ENCODE data around the gene HOXD9. TPM values are rescaled to one million over a fixed set of nuclear protein-coding genes. Genes with fewer than 3 reads are reported as not detected.

HOXD9 gene
- total RNA-seq (ENCODE audit: low replicate concordance) = 0.19 and 1.5 TPM in 2 replicates
- long read RNA-seq = 0 reads

DNA sequence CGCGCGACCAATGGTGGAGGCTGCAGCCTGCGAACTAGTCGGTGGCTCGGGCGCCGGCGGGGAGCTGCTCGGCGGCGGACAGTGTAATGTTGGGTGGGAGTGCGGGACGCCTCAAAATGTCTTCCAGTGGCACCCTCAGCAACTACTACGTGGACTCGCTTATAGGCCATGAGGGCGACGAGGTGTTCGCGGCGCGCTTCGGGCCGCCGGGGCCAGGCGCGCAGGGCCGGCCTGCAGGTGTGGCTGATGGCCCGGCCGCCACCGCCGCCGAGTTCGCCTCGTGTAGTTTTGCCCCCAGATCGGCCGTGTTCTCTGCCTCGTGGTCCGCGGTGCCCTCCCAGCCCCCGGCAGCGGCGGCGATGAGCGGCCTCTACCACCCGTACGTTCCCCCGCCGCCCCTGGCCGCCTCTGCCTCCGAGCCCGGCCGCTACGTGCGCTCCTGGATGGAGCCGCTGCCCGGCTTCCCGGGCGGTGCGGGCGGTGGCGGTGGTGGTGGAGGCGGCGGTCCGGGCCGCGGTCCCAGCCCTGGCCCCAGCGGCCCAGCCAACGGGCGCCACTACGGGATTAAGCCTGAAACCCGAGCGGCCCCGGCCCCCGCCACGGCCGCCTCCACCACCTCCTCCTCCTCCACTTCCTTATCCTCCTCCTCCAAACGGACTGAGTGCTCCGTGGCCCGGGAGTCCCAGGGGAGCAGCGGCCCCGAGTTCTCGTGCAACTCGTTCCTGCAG is at the start of gene HOXD9:
HOXD9 (plus strand) TSS at position 37 of the 728 bp plus-strand sequence; CDS start at position 87, 50 bp downstream.
- DNase-seq (ENCODE audit: extremely low spot score, unreplicated experiment) = no peak
- peak within 1 kb of the TSS; percentile 87 for H3K4me3 Mint-ChIP-seq
- peaks cover 94% of the 10 kb centered on the region for H3K27me3 Mint-ChIP-seq
- H3K36me3 Mint-ChIP-seq = peaks cover 4% of the 10 kb centered on the region
- TF ChIP-seq, protein P1, sequence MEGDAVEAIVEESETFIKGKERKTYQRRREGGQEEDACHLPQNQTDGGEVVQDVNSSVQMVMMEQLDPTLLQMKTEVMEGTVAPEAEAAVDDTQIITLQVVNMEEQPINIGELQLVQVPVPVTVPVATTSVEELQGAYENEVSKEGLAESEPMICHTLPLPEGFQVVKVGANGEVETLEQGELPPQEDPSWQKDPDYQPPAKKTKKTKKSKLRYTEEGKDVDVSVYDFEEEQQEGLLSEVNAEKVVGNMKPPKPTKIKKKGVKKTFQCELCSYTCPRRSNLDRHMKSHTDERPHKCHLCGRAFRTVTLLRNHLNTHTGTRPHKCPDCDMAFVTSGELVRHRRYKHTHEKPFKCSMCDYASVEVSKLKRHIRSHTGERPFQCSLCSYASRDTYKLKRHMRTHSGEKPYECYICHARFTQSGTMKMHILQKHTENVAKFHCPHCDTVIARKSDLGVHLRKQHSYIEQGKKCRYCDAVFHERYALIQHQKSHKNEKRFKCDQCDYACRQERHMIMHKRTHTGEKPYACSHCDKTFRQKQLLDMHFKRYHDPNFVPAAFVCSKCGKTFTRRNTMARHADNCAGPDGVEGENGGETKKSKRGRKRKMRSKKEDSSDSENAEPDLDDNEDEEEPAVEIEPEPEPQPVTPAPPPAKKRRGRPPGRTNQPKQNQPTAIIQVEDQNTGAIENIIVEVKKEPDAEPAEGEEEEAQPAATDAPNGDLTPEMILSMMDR (conservative IDR thresholded peaks at IDR 0.05) = no peak
- peaks cover 7% of the 10 kb centered on the region for H3K4me1 Mint-ChIP-seq (ENCODE audit: unreplicated experiment)
- H3K9me3 Mint-ChIP-seq = no peaks in the 10 kb centered on the region
- no peak within 1 kb of the TSS for H3K27ac Mint-ChIP-seq

GRCh38 chr2:176072951-176073904 is 49.3 kb upstream of the HOXD9 start:
- TF ChIP-seq, protein P1 (conservative IDR thresholded peaks at IDR 0.05) = peak; percentile 20

DNA sequence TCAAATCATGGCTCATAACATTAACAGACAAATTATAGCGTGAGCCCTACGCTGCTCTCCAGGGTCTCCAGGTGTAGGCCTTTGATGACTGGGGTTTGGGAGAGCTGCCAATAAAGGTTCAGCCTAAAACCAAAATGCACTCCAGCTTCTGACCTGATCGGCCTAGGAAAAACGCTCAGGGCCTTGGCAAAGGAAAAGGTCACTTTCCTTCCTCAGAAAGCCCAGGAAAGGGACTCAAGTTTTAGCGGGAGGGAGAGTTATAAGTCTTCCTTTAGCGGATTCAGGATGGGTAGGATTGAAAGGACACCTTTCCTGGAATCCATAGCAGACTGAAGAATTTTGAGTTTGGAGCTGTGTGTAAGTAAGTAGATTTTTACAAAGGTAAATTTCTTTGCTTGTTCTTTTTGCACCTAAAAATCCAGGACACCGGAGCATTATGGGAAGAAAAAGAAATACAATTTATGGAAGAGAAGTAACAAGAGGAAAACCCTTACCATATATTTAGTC is 47.5 kb upstream of the HOXD9 start:
- DNase-seq (ENCODE audit: extremely low spot score, unreplicated experiment) = no peak
- Mint-ChIP-seq H3K4me1 (ENCODE audit: unreplicated experiment) (peaks cover 6% of the 10 kb centered on the region), H3K9me3 (no peaks in the 10 kb centered on the region), H3K4me3 (no peak overlapping the region), H3K27ac (no peak overlapping the region), H3K27me3 (peaks cover 97% of the 10 kb centered on the region), H3K36me3 (no peaks in the 10 kb centered on the region)
- TF ChIP-seq, protein P1 (conservative IDR thresholded peaks at IDR 0.05) = no peak

More at GRCh38 chr2:176072951-176073904, 49.3 kb upstream of the HOXD9 start:
- H3K9me3 Mint-ChIP-seq = no peaks in the 10 kb centered on the region
- H3K27ac Mint-ChIP-seq = no peak overlapping the region
- no peaks in the 10 kb centered on the region for H3K36me3 Mint-ChIP-seq
- H3K4me1 Mint-ChIP-seq (ENCODE audit: unreplicated experiment) = no peaks in the 10 kb centered on the region
- peak; percentile 66 for DNase-seq (ENCODE audit: extremely low spot score, unreplicated experiment)
- H3K27me3 Mint-ChIP-seq = peaks cover 97% of the 10 kb centered on the region
- H3K4me3 Mint-ChIP-seq = no peak overlapping the region

DNA sequence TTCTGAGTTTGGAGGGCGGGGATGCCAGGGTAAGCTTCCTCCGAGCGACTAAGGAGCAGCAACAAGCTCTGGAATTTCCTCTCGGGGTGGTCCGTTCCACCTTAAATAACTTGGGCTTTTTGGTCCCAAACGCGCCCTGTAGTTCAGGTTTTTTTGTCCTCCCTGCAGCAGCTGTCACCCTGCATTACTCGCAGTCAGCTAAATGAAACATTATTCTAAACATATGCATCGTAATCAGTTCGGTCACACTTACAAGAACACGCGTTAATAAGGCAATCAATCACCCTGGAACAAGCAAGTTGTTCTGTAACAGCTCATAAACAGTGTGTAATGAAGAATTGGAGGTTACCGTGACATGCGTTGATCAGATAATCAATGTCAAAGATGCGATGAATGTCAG is 47.0 kb upstream of the HOXD9 start:
- H3K27me3 Mint-ChIP-seq = peaks cover 94% of the 10 kb centered on the region
- peaks cover 6% of the 10 kb centered on the region for H3K4me1 Mint-ChIP-seq (ENCODE audit: unreplicated experiment)
- H3K27ac Mint-ChIP-seq = no peak overlapping the region
- TF ChIP-seq, protein P1 (conservative IDR thresholded peaks at IDR 0.05) = no peak
- H3K36me3 Mint-ChIP-seq = no peaks in the 10 kb centered on the region
- DNase-seq (ENCODE audit: extremely low spot score, unreplicated experiment) = no peak
- no peak overlapping the region for H3K4me3 Mint-ChIP-seq
- no peaks in the 10 kb centered on the region for H3K9me3 Mint-ChIP-seq

DNA sequence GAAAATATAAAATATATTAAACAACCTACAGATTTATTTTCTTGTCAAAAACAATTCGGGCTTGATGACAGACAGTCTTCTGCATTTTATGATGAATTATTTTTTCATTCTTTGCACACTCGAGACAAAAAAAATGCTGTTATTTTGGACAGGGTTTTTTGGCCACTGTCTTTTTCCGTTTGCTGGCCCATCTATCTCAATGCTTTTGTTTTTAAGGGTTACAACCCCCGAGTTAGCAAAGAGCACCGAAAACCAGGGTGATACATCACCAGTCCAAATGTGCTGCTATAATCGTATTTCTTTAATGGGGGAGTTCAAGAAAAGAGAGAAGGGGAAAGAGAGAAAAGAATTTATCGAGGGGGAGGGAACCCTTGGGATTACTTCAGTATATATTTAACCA is 46.5 kb upstream of the HOXD9 start:
- H3K9me3 Mint-ChIP-seq = no peaks in the 10 kb centered on the region
- peaks cover 94% of the 10 kb centered on the region for H3K27me3 Mint-ChIP-seq
- no peaks in the 10 kb centered on the region for H3K36me3 Mint-ChIP-seq
- peaks cover 9% of the 10 kb centered on the region for H3K4me1 Mint-ChIP-seq (ENCODE audit: unreplicated experiment)
- no peak overlapping the region for H3K27ac Mint-ChIP-seq
- DNase-seq (ENCODE audit: extremely low spot score, unreplicated experiment) = no peak
- TF ChIP-seq, protein P1 (conservative IDR thresholded peaks at IDR 0.05) = no peak
- no peak overlapping the region for H3K4me3 Mint-ChIP-seq
